Astrocyte (in vitro differentiated cells and primary cell): ENCODE data around the gene AGL. TPM values are rescaled to one million over a fixed set of nuclear protein-coding genes. Genes with fewer than 3 reads are reported as not detected.
"Not testable (repeated sequence)": the region's sequence is repeated elsewhere in the genome, so short reads cannot be mapped to it uniquely, and the experiment has no call there.

ENCODE experiments used
- DNase-seq: peaks from one replicate; pipeline ENCODE4 v3.0.0-alpha.2; 2010; ENCODE audit warnings: low read depth
- FAIRE-seq: peaks from 2 replicates; lab custom pipeline; 2011; peaks lifted over from hg19 to GRCh38; lab: Jason Lieb, UNC
- H2AFZ ChIP-seq: 2 replicates; pipeline ENCODE4 v1.6.0; 2012; ENCODE audit warnings: low read depth, low read length, inconsistent platforms
- H3K27ac ChIP-seq: 2 replicates; pipeline ENCODE4 v1.5.1; 2011; ENCODE audit warnings: low read depth, low read length, inconsistent platforms
- H3K27me3 ChIP-seq: 2 replicates; pipeline ENCODE4 v1.6.0; 2011; ENCODE audit warnings: low read length, inconsistent platforms; ENCODE audit not compliant: insufficient read depth
- H3K36me3 ChIP-seq: 2 replicates; pipeline ENCODE4 v1.5.1; 2011; ENCODE audit warnings: low read length, inconsistent platforms; ENCODE audit not compliant: insufficient read depth
- H3K4me1 ChIP-seq: 2 replicates; pipeline ENCODE4 v1.5.1; 2011; ENCODE audit warnings: low read length, inconsistent platforms; ENCODE audit not compliant: insufficient read depth
- H3K4me2 ChIP-seq: 2 replicates; pipeline ENCODE4 v1.6.0; 2012; ENCODE audit warnings: low read length, inconsistent platforms
- H3K4me3 ChIP-seq: 2 replicates; pipeline ENCODE4 v1.5.1; 2011; ENCODE audit warnings: low read depth, mild to moderate bottlenecking, low read length, inconsistent platforms; ENCODE audit not compliant: insufficient read depth
- H3K79me2 ChIP-seq: 2 replicates; pipeline ENCODE4 v1.6.0; 2012; ENCODE audit warnings: mild to moderate bottlenecking, low read length, inconsistent platforms; ENCODE audit not compliant: insufficient read depth
- H3K9ac ChIP-seq: 2 replicates; pipeline ENCODE4 v1.6.0; 2012; ENCODE audit warnings: mild to moderate bottlenecking, low read length, inconsistent platforms
- H3K9me3 ChIP-seq: 2 replicates; pipeline ENCODE4 v1.5.1; 2012; ENCODE audit warnings: low read depth, mild to moderate bottlenecking, low read length, inconsistent platforms; ENCODE audit not compliant: insufficient read depth
- H4K20me1 ChIP-seq: 2 replicates; pipeline ENCODE4 v1.6.0; 2012; ENCODE audit warnings: low read length, inconsistent platforms; ENCODE audit not compliant: insufficient read depth
- H3K27ac Mint-ChIP-seq: one replicate; pipeline ENCODE4 v1.8.0; 2021; ENCODE audit warnings: mild to moderate bottlenecking, mixed read lengths; ENCODE audit not compliant: unreplicated experiment
- H3K27me3 Mint-ChIP-seq: one replicate; pipeline ENCODE4 v1.8.0; 2021; ENCODE audit warnings: low read depth, mixed read lengths; ENCODE audit not compliant: unreplicated experiment
- H3K36me3 Mint-ChIP-seq: one replicate; pipeline ENCODE4 v1.8.0; 2021; ENCODE audit warnings: low read depth, mixed read lengths; ENCODE audit not compliant: unreplicated experiment
- H3K4me1 Mint-ChIP-seq: one replicate; pipeline ENCODE4 v1.8.0; 2021; ENCODE audit warnings: low read depth, mixed read lengths; ENCODE audit not compliant: unreplicated experiment
- H3K4me3 Mint-ChIP-seq: one replicate; pipeline ENCODE4 v1.8.0; 2021; ENCODE audit warnings: mild to moderate bottlenecking, moderate library complexity, mixed read lengths; ENCODE audit not compliant: unreplicated experiment
- H3K9me3 Mint-ChIP-seq: one replicate; pipeline ENCODE4 v1.8.0; 2021; ENCODE audit warnings: mild to moderate bottlenecking, mixed read lengths; ENCODE audit not compliant: unreplicated experiment
- EZH2 ChIP-seq: IDR thresholded peaks from 2 replicates; pipeline ENCODE4 v1.6.1; 2012; ENCODE audit warnings: mild to moderate bottlenecking, low read length, inconsistent platforms; ENCODE audit not compliant: insufficient read depth
- total RNA-seq: library from RNA; stranded (reverse); gene quantifications from 2 replicates; pipeline ENCODE4 v1.2.1, GENCODE V29; 2021
- TF ChIP-seq, protein P1 (sequence below): IDR thresholded peaks from 2 replicates; pipeline ENCODE4 v1.5.1; 2011; ENCODE audit warnings: low read depth, mild to moderate bottlenecking, inconsistent platforms, low read length, moderate library complexity; ENCODE audit not compliant: insufficient read depth

AGL gene
- total RNA-seq, 1 donor from 2014 or later = 11.7 TPM

DNA sequence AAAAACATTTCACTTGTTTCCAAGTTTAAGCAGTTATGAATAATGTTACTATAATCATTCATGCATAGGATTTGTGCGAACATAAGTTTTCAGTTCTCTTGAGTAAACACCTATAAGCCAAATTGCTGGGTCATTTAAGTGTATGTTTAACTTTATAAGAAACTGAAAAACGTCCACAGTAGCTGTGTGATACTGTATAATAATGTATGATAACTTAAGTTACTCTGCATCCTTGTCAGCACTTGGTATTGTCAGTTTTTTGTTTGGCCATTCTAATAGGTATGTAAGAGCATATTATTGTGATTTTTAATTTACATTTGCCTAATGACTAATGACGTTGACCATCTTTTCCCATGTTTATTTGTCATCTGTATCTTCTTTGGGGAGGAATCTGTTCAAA is 105.2 kb downstream of the AGL start:
- H3K4me3 Mint-ChIP-seq = no peak overlapping the region
- no peak overlapping the region for H3K27ac Mint-ChIP-seq
- no peaks in the 10 kb centered on the region for H3K36me3 Mint-ChIP-seq

DNA sequence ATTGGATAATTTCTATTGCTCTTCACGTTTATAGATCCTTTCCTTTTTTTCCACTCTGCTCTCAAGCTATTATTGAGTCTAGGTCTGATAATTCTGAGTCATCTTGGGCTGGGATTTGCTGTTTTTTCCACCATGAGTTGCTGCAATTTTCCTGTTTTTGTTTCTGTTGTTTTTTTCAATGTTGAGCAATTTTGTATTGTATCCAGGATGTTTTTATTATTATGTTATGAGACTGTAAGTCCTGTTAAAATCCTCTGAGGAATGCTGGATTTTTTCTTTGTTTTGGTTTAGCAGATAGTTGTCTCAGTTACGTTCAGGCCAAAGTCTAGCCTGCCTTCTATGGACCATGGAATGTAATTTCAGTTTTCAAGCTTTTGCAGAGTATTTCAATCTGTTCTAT is 106.6 kb downstream of the AGL start:
- no peak overlapping the region for H3K27ac Mint-ChIP-seq
- no peaks in the 10 kb centered on the region for H3K9me3 ChIP-seq
- DNase-seq (no peak), FAIRE-seq (no peak)
- H3K4me1 ChIP-seq = no peaks in the 10 kb centered on the region
- H4K20me1 ChIP-seq = no peaks in the 10 kb centered on the region
- no peak overlapping the region for H2AFZ ChIP-seq
- H3K79me2 ChIP-seq = no peaks in the 10 kb centered on the region
- no peak for TF ChIP-seq EZH2
- TF ChIP-seq, protein P1, sequence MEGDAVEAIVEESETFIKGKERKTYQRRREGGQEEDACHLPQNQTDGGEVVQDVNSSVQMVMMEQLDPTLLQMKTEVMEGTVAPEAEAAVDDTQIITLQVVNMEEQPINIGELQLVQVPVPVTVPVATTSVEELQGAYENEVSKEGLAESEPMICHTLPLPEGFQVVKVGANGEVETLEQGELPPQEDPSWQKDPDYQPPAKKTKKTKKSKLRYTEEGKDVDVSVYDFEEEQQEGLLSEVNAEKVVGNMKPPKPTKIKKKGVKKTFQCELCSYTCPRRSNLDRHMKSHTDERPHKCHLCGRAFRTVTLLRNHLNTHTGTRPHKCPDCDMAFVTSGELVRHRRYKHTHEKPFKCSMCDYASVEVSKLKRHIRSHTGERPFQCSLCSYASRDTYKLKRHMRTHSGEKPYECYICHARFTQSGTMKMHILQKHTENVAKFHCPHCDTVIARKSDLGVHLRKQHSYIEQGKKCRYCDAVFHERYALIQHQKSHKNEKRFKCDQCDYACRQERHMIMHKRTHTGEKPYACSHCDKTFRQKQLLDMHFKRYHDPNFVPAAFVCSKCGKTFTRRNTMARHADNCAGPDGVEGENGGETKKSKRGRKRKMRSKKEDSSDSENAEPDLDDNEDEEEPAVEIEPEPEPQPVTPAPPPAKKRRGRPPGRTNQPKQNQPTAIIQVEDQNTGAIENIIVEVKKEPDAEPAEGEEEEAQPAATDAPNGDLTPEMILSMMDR = no peak
- no peaks in the 10 kb centered on the region for H3K36me3 ChIP-seq
- H3K27me3 ChIP-seq = no peaks in the 10 kb centered on the region
- H3K4me3 Mint-ChIP-seq = no peak overlapping the region
- H3K9me3 Mint-ChIP-seq = no peaks in the 10 kb centered on the region
- no peaks in the 10 kb centered on the region for H3K4me1 Mint-ChIP-seq
- no peaks in the 10 kb centered on the region for H3K27me3 Mint-ChIP-seq
- no peaks in the 10 kb centered on the region for H3K36me3 Mint-ChIP-seq
- H3K4me3 ChIP-seq = no peak overlapping the region
- H3K9ac ChIP-seq = no peak overlapping the region
- H3K27ac ChIP-seq = no peak overlapping the region
- no peak overlapping the region for H3K4me2 ChIP-seq

More for the DNA sequence above, 105.2 kb downstream of the AGL start:
- Histone ChIP-seq H3K4me1 (no peaks in the 10 kb centered on the region), H4K20me1 (no peaks in the 10 kb centered on the region), H2AFZ (no peak overlapping the region), H3K79me2 (no peaks in the 10 kb centered on the region), H3K27ac (no peak overlapping the region), H3K9me3 (no peaks in the 10 kb centered on the region), H3K9ac (no peak overlapping the region), H3K36me3 (no peaks in the 10 kb centered on the region), H3K4me2 (no peak overlapping the region), H3K27me3 (no peaks in the 10 kb centered on the region), H3K4me3 (no peak overlapping the region)
- Mint-ChIP-seq H3K4me1 (no peaks in the 10 kb centered on the region), H3K9me3 (no peaks in the 10 kb centered on the region), H3K27me3 (no peaks in the 10 kb centered on the region)
- TF ChIP-seq, protein P1 = no peak
- TF ChIP-seq EZH2 = no peak
- DNase-seq (no peak), FAIRE-seq (peak; percentile 29)

DNA sequence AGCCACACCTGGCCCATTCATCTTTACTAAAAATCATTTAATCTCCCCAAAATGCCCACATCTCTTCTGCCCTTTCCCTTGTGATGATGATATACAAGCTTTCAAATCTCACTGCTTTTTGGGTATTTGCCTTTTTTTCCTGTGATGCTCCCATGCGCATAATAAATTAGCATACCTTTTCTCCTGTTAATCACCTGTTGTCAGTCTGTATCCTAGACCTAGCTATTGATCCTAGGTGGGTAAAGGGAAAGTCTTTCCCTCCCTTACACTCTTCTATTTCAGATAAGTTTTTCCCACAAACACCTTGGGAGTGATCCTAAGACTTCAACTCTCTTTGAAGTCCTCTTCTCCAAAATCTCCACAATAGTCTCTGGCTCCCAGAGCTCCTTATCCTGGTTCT is 107.7 kb downstream of the AGL start:
- no peak overlapping the region for H3K4me2 ChIP-seq
- no peaks in the 10 kb centered on the region for H3K36me3 ChIP-seq
- no peaks in the 10 kb centered on the region for H3K9me3 Mint-ChIP-seq
- no peak overlapping the region for H3K4me3 ChIP-seq
- H4K20me1 ChIP-seq = no peaks in the 10 kb centered on the region
- no peaks in the 10 kb centered on the region for H3K4me1 Mint-ChIP-seq
- H3K4me1 ChIP-seq = no peaks in the 10 kb centered on the region
- H2AFZ ChIP-seq = no peak overlapping the region
- no peak for DNase-seq
- FAIRE-seq = no peak
- H3K27ac Mint-ChIP-seq = no peak overlapping the region
- no peak for TF ChIP-seq EZH2
- no peaks in the 10 kb centered on the region for H3K9me3 ChIP-seq
- H3K27ac ChIP-seq = no peak overlapping the region
- H3K27me3 Mint-ChIP-seq = no peaks in the 10 kb centered on the region
- no peaks in the 10 kb centered on the region for H3K36me3 Mint-ChIP-seq
- no peaks in the 10 kb centered on the region for H3K79me2 ChIP-seq
- H3K27me3 ChIP-seq = no peaks in the 10 kb centered on the region
- H3K9ac ChIP-seq = no peak overlapping the region
- H3K4me3 Mint-ChIP-seq = no peak overlapping the region

DNA sequence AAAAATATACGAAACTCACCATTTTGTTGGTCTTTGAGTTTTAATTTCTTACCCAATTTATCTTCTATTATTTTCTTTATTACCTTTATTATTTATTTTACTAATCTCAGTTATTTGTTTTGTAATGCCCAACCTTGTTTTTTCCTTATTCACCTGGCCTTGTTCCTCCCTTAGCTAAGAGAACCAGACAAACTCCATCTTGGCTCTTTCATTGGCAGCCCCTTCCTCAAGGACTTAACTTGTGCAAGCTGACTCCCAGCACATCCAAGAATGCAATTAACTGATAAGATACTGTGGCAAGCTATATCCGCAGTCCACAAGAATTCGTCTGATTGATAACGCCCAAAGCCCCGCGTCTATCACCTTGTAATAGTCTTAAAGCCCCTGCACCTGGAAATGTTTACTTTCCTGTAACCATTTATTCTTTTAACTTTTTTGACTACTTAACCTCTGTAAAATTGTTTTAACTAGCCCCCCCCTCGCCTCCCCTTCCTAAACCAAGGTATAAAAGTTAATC is 109.1 kb downstream of the AGL start:
- H4K20me1 ChIP-seq, H3K4me3 ChIP-seq, H3K27ac ChIP-seq, H2AFZ ChIP-seq, H3K9me3 ChIP-seq, H3K27ac Mint-ChIP-seq, DNase-seq, H3K27me3 ChIP-seq, H3K4me2 ChIP-seq, H3K4me1 ChIP-seq, H3K9me3 Mint-ChIP-seq, H3K36me3 Mint-ChIP-seq, H3K4me3 Mint-ChIP-seq, H3K27me3 Mint-ChIP-seq, FAIRE-seq, H3K36me3 ChIP-seq, H3K9ac ChIP-seq, H3K79me2 ChIP-seq, H3K4me1 Mint-ChIP-seq: not testable (repeated sequence)

DNA sequence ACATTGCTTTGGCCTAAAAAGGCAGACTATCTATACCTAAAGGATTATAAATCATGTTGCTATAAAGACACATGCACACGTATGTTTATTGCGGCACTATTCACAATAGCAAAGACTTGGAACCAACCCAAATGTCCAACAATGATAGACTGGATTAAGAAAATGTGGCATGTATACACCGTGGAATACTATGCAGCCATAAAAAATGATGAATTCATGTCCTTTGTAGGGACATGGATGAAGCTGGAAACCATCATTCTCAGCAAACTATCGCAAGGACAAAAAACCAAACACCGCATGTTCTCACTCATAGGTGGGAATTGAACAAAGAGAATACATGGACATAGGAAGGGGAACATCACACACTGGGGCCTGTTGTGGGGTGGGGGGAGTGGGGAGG is 110.1 kb downstream of the AGL start:
- not testable (repeated sequence) for H3K27me3 Mint-ChIP-seq, H3K9me3 ChIP-seq, DNase-seq, H3K27ac ChIP-seq, H3K9me3 Mint-ChIP-seq, H3K4me3 Mint-ChIP-seq, H3K4me1 Mint-ChIP-seq, H3K79me2 ChIP-seq, H4K20me1 ChIP-seq, H3K27me3 ChIP-seq, H3K4me3 ChIP-seq, H3K4me1 ChIP-seq, H2AFZ ChIP-seq, H3K4me2 ChIP-seq, H3K27ac Mint-ChIP-seq, H3K36me3 Mint-ChIP-seq, H3K36me3 ChIP-seq, FAIRE-seq, H3K9ac ChIP-seq
